OCI-LY3 (cell line): Measurements from ENCODE around the gene PPP1R3G.

Experiments
- EZH2phosphoT487 ChIP-seq: fragments of 200-600 bp; shearing (Covaris generic); IDR thresholded peaks from 2 replicates; pipeline ENCODE4 v1.6.1; 2018; ENCODE audit warnings: antibody characterized with exemption, mixed run types, low read depth
- TF ChIP-seq, protein P1 (sequence below): fragments of 200-600, 300-600 bp; sonication (generic); IDR thresholded peaks from 2 replicates; pipeline ENCODE4 v1.5.1; 2014; ENCODE audit warnings: antibody characterized with exemption, low read length, low read depth

DNA sequence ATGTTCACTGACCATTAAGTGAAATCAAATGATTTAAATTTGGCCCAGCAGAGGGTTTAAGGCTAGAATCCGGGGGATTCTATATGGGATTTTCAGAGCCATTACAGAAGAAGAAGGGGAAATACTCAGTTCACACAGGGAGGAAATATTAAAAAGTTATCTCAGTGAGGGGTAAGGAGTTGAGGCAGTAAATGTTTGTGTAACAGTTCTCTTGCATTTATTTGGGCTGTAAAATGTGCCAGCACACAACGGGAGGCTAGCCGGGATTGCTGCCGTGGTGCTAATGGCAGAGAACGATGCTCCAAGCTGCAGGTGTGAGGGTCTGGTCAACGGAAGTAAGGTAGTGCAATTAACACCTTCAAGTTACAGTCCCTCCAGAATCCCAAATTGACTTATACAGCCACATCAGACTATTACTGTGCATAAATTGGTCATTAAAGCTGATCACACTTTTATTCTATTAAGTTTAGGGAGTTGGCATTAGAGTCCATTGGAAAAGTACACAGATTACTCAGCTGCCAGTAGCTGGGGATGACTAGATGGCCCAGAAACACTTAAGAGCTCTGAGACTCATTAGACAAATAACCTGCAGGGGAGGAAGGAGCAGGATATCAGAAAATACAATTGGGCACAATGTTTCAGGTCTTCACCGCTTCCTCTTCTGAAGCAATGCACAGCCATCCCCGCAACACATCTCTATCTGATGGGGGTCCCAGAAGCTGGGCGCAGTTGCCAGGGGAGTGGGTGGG is 31.3 kb downstream of the PPP1R3G start:
- TF ChIP-seq, protein P1, sequence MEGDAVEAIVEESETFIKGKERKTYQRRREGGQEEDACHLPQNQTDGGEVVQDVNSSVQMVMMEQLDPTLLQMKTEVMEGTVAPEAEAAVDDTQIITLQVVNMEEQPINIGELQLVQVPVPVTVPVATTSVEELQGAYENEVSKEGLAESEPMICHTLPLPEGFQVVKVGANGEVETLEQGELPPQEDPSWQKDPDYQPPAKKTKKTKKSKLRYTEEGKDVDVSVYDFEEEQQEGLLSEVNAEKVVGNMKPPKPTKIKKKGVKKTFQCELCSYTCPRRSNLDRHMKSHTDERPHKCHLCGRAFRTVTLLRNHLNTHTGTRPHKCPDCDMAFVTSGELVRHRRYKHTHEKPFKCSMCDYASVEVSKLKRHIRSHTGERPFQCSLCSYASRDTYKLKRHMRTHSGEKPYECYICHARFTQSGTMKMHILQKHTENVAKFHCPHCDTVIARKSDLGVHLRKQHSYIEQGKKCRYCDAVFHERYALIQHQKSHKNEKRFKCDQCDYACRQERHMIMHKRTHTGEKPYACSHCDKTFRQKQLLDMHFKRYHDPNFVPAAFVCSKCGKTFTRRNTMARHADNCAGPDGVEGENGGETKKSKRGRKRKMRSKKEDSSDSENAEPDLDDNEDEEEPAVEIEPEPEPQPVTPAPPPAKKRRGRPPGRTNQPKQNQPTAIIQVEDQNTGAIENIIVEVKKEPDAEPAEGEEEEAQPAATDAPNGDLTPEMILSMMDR: no peak
- no peak for TF ChIP-seq EZH2phosphoT487
